HG02885 (cell line): ENCODE data around the gene PLEKHM1.
"Not testable (repeated sequence)": the region's sequence is repeated elsewhere in the genome, so short reads cannot be mapped to it uniquely, and the experiment has no call there.

Source experiments
- ATAC-seq: cut with Tn5 transposase; IDR thresholded peaks from one replicate; pipeline ENCODE4 v1.9.1; 2021; ENCODE audit warnings: mild to moderate bottlenecking; ENCODE audit not compliant: unreplicated experiment, poor library complexity

PLEKHM1 gene

GRCh38 chr17:45468293-45469203 lies 22.0 kb downstream of the PLEKHM1 start:
- not testable (repeated sequence) for ATAC-seq

- peak; percentile 75 for ATAC-seq
These were observed 28.8 kb downstream of the PLEKHM1 start for GRCh38 chr17:45461524-45462327.

GRCh38 chr17:45460422-45460821 lies 30.1 kb downstream of the PLEKHM1 start:
- ATAC-seq, result not testable (repeated sequence)

DNA sequence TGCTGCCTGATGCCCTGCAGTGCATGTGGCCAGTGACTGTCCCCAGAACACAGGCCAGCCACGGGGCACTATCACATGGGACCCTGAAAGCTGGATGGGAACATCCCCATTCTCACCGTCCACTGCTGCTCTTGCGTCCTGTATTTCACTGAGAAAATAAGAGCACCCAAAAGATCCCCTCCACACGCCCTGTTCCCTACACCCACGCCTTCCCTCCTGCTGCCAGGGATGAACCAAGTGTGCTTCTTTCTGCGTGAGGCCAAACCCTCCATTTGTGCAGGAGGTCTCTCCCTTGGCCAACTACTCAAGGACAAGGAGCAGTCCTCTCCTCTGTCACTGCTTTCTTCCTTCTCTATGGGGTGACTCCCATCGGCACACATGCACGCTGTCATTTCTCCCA lies 36.2 kb downstream of the PLEKHM1 start:
- ATAC-seq, result not testable (repeated sequence)

DNA sequence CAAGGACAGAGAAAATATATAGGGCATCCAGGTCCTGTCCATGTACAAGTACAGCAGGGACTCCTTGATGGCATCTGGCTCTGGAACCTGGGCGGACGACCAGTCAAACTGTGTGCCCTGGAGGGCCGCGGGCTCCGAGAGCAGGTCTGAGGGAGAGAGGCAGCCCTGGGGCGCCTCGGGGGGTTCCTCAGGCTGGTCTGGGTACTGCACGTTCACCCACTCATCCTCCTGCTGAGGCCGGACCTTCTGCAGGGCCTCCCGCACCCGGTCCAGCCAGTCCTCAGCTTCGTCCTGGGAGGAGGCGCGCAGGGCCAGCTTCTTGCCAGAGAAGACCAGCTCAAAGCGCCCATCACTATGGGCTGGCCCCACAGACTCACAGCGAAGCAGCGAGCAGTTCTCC lies 36.8 kb downstream of the PLEKHM1 start:
- ATAC-seq, result not testable (repeated sequence)

DNA sequence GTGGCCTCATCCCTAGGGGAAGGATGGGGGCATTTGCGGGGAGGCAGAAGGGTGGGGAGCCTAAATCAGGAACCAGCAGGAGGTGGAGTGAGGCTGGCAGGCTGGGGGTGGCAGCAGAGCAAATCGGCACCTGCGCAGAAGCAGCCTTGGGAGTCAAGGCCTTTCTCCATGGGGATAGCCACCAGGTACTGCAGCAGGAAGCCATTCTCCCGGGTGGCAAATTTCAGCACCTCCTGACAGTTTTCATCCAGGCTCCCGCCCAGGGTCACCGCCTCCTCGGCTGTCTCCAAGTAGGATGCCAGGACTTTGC lies 37.3 kb downstream of the PLEKHM1 start:
- not testable (repeated sequence) for ATAC-seq

- ATAC-seq, result not testable (repeated sequence)
These were observed 37.9 kb downstream of the PLEKHM1 start for GRCh38 chr17:45452329-45453224.

- ATAC-seq, result not testable (repeated sequence)
These were observed 38.9 kb downstream of the PLEKHM1 start for GRCh38 chr17:45451660-45452059.

DNA sequence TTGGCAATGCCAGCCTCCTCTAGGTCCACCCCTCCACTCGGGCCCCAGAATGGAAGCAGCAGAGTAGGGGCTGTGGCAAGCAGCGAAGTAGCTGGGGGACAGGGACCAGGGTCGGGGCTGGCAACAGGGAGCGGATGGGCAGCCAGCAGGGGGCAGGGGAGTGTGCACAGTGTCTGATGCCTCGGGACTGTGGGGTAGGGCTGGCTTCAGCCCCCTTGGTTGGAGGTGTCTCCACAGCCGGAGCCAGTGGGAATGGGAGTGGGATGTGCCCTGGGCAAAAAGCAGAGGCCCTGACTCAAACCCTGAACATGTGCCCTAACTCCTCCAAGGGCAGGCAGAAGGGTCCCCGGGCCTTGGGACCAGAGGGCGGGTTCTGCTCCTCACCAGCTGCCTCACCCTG lies 39.4 kb downstream of the PLEKHM1 start:
- no peak for ATAC-seq

DNA sequence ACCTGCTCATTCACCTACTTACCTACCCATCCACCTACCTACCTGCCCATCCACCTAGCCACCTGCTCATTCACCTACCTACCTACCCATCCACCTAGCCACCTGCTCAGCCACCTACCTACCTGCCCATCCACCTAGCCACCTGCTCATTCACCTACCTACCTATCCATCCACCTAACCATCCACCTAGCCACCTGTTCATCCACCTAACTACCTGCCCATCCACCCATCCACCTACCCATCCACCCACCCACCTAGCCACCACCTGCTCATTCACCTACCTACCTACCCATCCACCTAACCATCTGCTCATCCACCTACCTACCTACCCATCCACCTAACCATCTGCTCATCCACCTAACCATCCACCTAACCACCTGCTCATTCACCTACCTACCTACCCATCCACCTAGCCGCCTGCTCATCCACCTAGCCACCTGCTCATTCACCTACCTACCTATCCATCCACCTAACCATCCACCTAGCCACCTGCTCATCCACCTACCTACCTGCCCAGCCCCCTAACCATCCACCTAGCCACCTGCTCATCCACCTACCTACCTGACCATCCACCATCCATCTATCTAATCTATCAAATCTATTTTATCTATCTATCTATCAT lies 40.7 kb downstream of the PLEKHM1 start:
- ATAC-seq, result not testable (repeated sequence)

GRCh38 chr17:45449260-45449659 lies 41.3 kb downstream of the PLEKHM1 start:
- ATAC-seq, result not testable (repeated sequence)

- ATAC-seq, result not testable (repeated sequence)
These were observed 42.0 kb downstream of the PLEKHM1 start for GRCh38 chr17:45448483-45448882.

DNA sequence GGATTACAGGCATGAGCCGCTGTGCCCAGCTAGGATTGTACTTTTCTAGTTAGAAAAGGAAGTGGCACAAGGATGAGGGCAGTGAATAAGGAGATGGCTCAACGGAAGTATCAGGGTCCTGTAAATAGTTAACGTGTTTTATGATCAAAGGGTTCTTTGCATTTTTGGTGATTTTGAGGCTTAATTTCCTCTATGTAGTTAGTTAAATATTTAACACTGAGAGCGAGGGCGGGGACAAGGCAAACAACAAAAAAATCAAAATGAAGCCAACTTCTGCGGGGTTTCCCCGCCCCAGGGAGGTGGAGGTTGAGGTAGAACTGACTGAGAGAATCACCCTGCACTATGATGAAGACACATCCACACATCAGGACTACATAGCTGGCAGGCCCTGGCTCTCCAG lies 42.5 kb downstream of the PLEKHM1 start:
- not testable (repeated sequence) for ATAC-seq

- ATAC-seq, result not testable (repeated sequence)
These were observed 42.9 kb downstream of the PLEKHM1 start for GRCh38 chr17:45447650-45448049.

DNA sequence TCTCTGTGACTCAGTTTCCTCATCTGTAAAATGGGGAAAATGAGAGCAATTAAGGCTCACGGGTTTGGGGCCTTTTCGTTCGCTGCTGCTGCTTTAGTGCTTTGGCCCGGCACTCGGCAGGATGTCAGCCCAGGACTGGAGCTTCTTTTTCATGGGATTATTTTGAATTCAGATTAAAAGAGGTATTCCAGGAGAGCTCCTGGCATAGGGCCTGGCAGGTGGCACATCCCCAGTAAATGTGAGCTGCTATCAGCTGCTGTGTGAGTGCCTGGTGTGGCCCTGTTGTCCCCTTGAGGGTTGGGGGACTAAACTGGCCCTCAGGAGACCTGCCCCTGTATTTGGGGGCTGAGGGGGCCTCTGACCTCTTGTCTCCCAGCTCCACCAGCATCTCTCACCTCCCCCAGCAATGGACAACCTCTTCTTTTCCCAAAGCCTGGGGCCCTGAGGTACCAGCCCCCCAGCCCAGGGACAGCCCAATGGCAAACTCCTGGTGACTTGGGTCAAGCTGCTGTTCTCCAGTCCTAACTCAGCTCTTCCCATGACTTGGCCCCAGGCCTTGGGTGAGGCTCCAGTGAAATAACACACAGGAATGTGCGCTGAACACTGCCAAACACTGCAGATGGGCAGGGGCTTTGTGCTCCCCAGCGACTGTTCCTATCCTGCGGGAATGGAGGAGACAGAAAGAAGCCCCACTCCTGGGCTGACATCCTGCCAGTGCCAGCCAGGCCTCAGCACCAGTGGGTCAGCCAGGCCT lies 43.5 kb downstream of the PLEKHM1 start:
- ATAC-seq, result not testable (repeated sequence)

GRCh38 chr17:45445901-45446743 lies 44.4 kb downstream of the PLEKHM1 start:
- ATAC-seq, result not testable (repeated sequence)

DNA sequence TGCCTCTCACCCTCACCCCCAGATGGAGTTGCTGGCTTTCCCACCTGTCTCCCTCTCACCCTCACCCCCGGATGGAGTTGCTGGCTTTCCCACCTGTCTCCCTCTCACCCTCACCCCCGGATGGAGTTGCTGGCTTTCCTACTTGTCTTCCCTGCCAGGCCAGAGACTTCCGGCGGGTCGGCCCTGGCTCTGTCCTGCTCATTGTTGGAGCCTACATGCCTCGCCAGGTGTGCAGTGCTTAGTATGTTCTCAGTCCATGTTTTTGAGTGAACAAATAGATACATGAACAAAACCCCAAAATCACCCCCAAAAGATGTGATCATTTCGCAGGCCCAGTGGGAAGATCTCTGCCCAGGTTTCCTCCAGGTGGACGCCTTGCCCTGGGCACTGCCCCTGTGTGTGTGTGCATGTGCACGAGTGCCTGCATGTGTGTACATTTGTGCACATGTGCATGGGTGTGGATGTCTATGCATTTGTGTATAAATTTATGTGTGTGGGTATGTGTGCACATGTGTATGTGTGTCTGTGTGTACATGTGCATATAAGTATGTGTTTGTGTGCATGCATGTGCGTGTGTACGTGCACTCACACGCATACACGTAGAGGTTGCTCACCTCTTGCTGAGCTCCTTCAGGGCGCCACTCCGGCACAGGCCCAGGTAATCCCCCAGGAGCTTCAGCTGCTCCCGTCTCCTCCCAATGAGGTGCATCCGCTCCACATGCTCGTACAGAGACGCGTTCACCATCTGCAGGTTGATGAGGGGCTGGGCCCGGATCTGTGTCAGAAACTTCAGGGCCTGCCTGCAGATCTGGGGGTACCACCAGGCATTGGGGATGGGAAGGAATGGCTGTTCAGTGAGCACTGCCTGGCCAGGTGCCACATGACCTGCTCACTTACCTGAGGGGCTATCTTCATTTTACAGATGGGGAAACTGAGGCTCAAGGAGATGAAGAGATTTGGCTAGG lies 45.4 kb downstream of the PLEKHM1 start:
- ATAC-seq, result not testable (repeated sequence)
